Limb (tissue), 2 donors: ENCODE data around the gene FMN1.
A peak's percentile ranks its signal among the peaks of the same experiment; 100 is the strongest.
"Not testable (repeated sequence)": the region's sequence is repeated elsewhere in the genome, so short reads cannot be mapped to it uniquely, and the experiment has no call there.

Experiments
- DNase-seq, 2 donors: peaks; one replicate each; pipeline ENCODE4 v3.0.0-alpha.2; 2016; ENCODE audit errors: extremely low spot score in 2 of 2

The FMN1 gene

GRCh38 chr15:33094336-33094735 lies 100.2 kb downstream of the FMN1 start:
- peak in 1 of 2 donors; percentile 43 for DNase-seq

DNA sequence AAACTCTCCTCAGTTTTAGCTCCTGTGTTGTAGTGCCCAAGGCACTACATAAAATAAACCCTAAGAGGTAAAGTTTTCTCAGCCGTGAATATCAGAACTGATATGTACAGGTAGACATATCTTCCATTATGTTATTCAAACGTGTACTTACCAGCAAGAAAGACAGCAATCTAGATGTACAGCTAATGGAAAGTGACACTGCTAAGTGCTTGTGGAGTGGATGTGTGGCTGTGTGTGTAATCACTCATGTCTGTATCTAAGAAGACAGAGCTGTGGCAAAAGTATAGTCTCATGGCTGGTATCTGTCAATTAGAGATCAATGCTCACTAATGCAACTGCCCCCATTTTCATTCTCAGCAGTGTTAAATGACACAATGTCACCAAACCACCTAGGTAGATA lies 101.3 kb downstream of the FMN1 start:
- no peak for DNase-seq

GRCh38 chr15:33091983-33092693 lies 102.4 kb downstream of the FMN1 start:
- DNase-seq: no peak

- DNase-seq: peak in 1 of 2 donors; percentile 38
Measured at GRCh38 chr15:33089878-33090757, 104.4 kb downstream of the FMN1 start.

DNA sequence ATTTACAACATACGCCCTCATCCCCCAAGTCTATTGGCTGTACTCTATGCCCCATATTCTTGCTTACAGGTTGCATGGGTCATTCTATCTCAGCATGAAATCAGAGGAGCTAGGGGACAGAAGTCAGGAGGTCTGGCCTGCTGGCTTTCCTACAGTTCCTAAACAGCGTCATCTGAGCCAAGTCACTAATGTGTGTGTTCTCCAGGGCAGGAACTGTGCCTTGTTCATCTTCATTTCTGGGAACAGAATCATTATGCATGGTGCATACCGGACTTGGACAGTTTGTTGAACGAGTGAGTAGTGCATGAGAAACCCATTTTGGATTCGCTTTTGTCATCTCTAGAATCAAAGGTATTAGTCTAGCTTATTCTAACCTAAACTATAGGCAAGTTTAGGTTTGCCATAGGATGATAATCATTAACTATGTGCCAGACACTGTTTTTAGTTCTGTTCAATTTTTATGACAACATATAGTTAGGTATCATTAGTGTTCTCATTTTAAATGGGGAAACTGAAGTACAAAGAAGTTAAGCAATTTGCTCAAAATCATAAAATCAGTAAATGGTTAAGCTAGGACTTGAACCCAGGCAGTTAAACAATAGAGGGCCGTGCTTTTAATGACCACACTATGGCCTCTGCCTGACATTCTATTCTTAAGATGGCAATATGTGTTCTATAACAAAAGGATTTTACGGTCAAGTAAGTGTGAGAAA lies 105.2 kb downstream of the FMN1 start:
- DNase-seq: no peak

DNA sequence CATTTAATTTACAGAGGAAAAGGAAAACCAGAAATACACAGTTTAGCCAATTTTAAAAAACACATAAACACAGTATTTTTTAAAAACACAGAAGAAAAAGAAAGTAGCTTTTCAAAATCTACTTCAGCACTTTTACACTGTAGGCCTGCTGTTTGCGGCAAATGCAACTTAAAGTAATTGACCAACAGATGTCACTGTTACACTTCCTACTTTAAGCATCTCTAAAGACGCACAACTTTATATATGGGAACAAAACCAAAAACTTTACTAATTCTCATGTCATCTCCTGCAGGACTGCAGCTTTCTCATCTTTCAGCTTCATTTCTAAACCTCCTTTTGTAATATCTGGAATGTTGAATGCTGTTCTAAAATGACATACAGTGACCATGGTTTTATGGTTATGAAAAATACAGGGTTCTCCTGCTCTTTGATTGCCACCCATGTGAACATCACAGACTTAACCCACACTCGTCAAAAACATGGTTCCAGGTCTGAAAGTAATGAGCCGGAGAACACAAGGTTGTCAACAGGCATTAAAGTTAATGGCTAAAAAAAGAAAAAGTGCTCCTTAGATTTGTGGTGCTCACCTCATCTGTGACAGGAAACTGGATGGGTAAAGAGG lies 107.9 kb downstream of the FMN1 start:
- peak in 1 of 2 donors; percentile 88 for DNase-seq

- no peak for DNase-seq
Measured at GRCh38 chr15:33084661-33085060, 109.9 kb downstream of the FMN1 start.

DNA sequence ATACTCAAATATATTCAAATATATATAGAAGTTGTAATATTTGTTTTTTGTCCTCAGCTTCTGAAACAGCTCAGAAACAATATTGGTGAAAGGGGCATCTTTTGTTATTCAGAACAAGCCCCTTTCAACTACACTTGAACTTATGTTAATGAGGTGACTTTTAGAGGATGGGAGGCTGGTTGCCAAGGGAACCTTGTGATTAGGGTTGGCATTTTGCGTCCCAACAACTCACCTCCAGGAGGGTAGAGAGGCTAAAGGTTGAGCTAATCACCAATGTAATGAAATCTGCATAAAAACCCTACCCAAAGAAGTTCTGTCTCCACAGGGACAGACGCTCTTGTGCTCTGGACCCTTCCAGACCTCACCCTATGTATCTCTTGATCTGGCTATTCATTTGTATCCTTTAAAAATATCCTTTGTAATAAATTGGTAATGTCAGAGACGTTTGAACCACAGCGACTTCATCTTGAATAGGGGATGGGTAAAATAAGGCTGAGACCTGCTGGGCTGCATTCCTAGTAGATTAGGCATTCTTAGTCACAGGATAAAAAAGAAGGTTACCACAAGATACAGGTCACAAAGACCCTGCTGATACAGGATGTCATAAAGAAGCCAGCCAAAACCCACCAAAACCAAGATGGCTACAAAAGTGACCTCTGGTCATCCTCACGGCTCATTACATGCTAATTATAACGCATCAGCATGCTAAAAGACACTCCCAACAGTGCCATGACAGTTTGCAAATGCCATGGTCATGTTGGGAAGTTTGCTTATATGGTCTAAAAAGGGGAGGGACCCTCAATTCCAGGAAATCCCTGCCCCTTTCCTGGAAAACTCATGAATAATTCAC lies 111.1 kb downstream of the FMN1 start:
- no peak for DNase-seq

DNA sequence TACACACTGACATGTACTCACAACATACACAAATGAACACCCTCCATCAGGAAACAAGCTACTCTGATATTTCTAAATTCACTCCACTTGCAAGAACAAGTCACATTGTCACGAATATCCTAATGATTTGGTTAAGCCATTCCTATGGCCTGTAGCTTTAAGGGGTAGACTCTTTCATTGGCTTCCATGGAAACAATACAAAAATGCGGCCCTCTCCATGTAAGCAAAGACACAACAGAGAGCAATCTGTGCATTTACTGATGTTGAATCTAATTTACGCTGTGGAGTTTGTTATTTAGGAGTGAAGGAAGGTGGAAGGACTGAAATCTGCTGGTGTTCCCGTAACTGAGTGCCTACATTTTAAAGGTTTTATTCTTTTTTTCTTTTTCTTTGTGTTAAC lies 114.5 kb downstream of the FMN1 start:
- no peak for DNase-seq

DNA sequence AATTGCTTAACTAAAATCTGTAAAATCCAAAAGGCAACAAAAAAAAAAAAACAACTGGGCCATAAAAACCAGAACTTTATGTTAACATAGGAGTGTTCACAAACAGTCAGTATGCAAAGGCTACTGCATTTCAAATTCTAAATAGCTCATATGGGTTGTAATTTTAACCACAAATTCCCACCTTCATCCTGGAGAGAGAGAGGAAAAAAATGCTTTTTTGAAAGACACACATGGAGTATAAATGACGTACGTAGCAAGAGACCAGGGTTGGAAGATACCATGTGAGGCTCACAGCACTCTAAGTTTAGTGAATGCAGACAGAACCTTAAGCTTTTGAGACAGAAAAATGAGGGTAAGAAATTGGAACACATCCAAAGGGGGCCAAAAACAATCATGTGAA lies 115.9 kb downstream of the FMN1 start:
- DNase-seq: no peak

DNA sequence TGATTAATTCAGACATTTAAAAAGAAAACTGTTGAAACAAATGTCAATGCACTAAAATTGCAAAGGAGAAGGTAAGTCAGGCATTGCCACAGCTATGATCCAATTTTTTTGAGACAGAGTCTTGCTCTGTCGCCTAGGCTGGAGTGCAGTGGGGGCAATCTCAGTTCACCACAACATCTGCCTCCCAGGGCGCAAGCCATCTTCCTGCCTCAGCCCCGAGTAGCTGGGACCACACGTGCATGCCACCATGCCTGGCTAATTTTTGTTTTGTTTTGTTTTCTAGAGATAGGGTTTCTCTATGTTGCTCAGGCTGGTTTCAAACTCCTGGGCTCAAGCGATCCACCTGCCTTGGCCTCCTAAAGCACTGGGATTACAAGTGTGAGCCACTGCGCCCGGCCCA lies 117.6 kb downstream of the FMN1 start:
- DNase-seq: no peak

GRCh38 chr15:33074942-33075341 lies 119.6 kb downstream of the FMN1 start:
- no peak for DNase-seq

- DNase-seq: no peak
Measured at GRCh38 chr15:33074212-33074611, 120.3 kb downstream of the FMN1 start.

- DNase-seq: no peak
Measured at GRCh38 chr15:33071451-33071850, 123.1 kb downstream of the FMN1 start.

DNA sequence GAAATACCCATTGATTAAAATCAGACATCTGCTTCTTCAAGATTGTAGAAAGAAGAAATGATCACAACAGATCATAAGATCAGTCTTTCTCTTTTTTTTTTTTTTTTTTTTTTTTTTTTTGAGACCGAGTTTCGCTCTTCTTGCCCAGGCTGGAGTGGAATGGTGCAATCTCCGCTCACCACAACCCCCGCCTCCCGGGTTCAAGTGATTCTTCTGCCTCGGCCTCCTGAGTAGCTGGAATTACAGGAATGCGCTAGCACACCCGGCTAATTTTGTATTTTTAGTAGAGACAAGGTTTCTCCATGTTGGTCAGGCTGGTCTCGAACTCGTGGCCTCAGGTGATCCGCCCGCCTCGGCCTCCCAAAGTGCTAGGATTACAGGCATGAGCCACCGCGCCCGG lies 124.6 kb downstream of the FMN1 start:
- not testable (repeated sequence) for DNase-seq

- no peak for DNase-seq
Measured at GRCh38 chr15:33069161-33069560, 125.4 kb downstream of the FMN1 start.

- DNase-seq: peak; percentile 55 to 64
Measured at GRCh38 chr15:33068511-33068990, 126.0 kb downstream of the FMN1 start.

DNA sequence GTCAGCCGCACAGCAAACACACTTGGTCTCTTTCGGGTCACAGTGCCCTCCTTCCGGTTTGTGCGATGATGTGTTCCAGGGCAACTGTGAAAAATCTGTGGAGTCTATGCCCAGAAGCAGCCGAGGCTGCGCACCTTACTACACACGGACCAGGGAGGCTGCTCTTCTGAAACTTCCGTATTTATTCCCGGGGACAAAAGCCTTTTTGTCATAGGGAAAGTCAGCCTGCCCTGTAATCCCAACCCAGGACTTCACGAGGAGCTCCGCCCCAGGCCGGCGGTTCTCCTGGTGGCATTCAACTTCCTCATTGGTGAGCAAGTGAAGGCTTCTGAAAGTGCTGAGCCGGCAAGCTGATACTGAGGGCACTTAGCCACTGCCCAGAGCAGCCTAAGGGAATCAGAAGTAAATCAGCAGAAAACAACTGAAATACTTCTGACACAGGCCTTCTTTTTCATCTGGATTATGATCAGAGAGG lies 126.5 kb downstream of the FMN1 start:
- DNase-seq: no peak

GRCh38 chr15:33067456-33067855 lies 127.1 kb downstream of the FMN1 start:
- no peak for DNase-seq

DNA sequence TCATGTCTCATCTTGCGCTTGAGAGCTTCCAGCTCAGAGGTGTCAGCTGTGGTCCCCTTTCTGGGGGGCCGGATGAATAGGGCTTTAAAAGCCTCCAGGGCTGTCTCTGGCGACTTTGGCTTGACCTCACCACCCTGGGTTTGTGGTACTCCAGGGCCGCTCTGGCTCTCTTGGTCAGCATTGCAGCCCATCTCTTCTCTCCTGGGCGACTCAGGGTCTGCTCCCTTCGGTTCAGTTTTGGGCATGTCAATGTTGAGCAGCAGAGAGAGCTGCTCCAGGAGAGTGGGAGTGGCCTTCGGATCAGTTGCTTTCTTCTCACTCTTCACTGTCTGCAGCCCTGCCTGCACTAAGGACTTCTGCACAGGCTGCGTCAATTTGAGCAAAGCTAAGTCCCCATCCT lies 127.9 kb downstream of the FMN1 start:
- DNase-seq: no peak
